Measurements from ENCODE around the gene KLC1. TPM values are rescaled to one million over a fixed set of nuclear protein-coding genes. Genes with fewer than 3 reads are reported as not detected.

KLC1 gene
- total and polyA plus RNA-seq, 2 of the 8 experiments (the other 6 are each of a cell fraction or from before 2014, with no cell fraction given) = 84.6 to 134 TPM

DNA sequence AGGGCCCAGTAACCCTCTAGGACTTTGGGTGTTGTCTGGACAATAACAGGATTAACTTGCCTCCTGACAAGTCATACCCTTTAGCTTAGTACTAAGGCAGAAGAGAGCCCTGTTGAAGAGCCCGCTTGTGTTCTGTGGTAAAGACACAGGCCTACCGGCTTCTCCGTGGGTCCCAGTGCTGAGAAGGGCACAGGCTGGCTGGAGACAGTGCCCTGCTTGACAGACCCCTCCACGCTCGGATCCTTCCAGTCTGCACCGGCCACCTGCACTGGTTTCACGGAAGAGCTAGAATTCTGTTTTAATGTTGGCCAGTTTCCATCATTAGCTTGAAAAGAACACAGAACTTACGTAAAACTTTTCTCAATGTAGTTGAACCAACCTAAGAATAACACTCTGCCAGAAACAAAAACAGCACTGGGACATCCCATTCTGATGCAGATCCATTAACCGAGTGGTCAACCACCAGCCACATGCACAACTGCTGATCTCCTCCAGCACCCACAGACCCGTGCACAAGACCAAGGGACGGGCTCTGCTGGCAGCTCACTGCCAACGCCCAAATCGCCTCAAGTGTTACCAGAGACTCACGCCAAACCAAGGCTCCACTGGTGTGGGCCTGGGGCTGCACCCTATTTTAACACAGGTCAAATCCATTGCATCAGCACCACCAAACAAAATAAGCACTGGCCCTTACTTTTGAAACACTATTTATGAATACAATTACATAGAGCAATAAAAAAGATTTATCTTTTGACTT is 113.7 kb downstream of the KLC1 start (continued):
- TF ChIP-seq EP300 (IDR thresholded peaks at IDR 0.05; ENCODE audit: borderline replicate concordance in 1 of 2, low read depth in 2 of 2, low read length in 2 of 2) = no peak
